ENCODE data around the gene TRIM6. TPM values are rescaled to one million over a fixed set of nuclear protein-coding genes. Genes with fewer than 3 reads are reported as not detected.

Gene TRIM6
- total RNA-seq, 6 experiments from 2014 or later: 4.0 to 9.0 (median 6.6) TPM

- Mint-ChIP-seq H3K4me1 (ENCODE audit: low read depth) (peaks cover 63% of the 10 kb centered on the region), H3K4me3 (peak overlapping the region; percentile 79), H3K27me3 (ENCODE audit: insufficient read depth) (no peaks in the 10 kb centered on the region), H3K9me3 (no peaks in the 10 kb centered on the region), H3K36me3 (ENCODE audit: low read depth) (no peaks in the 10 kb centered on the region; the same call in 1 of the 2 replicates), H3K27ac (peak overlapping the region; percentile 98)
- peak; percentile 96 for DNase-seq
- no peak for TF ChIP-seq CTCF (IDR thresholded peaks at IDR 0.05)
Measured at GRCh38 chr11:5620651-5621521, 24.4 kb downstream of the TRIM6 start.

GRCh38 chr11:5621580-5621979 lies 25.1 kb downstream of the TRIM6 start:
- no peak for TF ChIP-seq CTCF (IDR thresholded peaks at IDR 0.05)
- Mint-ChIP-seq H3K4me3 (peak overlapping the region; percentile 79), H3K9me3 (no peaks in the 10 kb centered on the region), H3K27ac (peak overlapping the region; percentile 98), H3K4me1 (ENCODE audit: low read depth) (peaks cover 70% of the 10 kb centered on the region), H3K27me3 (ENCODE audit: insufficient read depth) (no peaks in the 10 kb centered on the region; the same call in 1 of the 2 replicates), H3K36me3 (ENCODE audit: low read depth) (peaks cover 5% of the 10 kb centered on the region)
- no peak for DNase-seq

GRCh38 chr11:5622802-5623201 lies 26.4 kb downstream of the TRIM6 start:
- no peaks in the 10 kb centered on the region; the same call in 1 of the 2 replicates for H3K27me3 Mint-ChIP-seq (ENCODE audit: insufficient read depth)
- no peak for TF ChIP-seq CTCF (IDR thresholded peaks at IDR 0.05)
- no peak for DNase-seq
- no peak overlapping the region for H3K4me3 Mint-ChIP-seq
- peaks cover 10% of the 10 kb centered on the region for H3K36me3 Mint-ChIP-seq (ENCODE audit: low read depth)
- no peaks in the 10 kb centered on the region for H3K9me3 Mint-ChIP-seq
- peaks cover 75% of the 10 kb centered on the region for H3K4me1 Mint-ChIP-seq (ENCODE audit: low read depth)
- H3K27ac Mint-ChIP-seq: peak overlapping the region; percentile 98; the same call in 1 of the 2 replicates

GRCh38 chr11:5624489-5625279 lies 28.2 kb downstream of the TRIM6 start, which contains the start of gene TRIM34:
Gene TRIM34 (plus strand): TSS chr11:5625001. CDS start chr11:5632332, 7,331 bp downstream.
- Mint-ChIP-seq H3K36me3 (ENCODE audit: low read depth) (peaks cover 15% of the 10 kb centered on the region), H3K4me3 (peak within 1 kb of the TSS; percentile 90), H3K9me3 (no peaks in the 10 kb centered on the region), H3K27me3 (ENCODE audit: insufficient read depth) (no peaks in the 10 kb centered on the region; the same call in 1 of the 2 replicates), H3K27ac (peak within 1 kb of the TSS; percentile 81), H3K4me1 (ENCODE audit: low read depth) (peaks cover 59% of the 10 kb centered on the region)
- DNase-seq: peak; percentile 70
- TF ChIP-seq CTCF (IDR thresholded peaks at IDR 0.05): no peak

- Mint-ChIP-seq H3K4me3 (peak overlapping the region; percentile 90), H3K27ac (peak overlapping the region; percentile 81), H3K36me3 (ENCODE audit: low read depth) (peaks cover 18% of the 10 kb centered on the region), H3K4me1 (ENCODE audit: low read depth) (peaks cover 53% of the 10 kb centered on the region), H3K27me3 (ENCODE audit: insufficient read depth) (no peaks in the 10 kb centered on the region; the same call in 1 of the 2 replicates), H3K9me3 (no peaks in the 10 kb centered on the region)
- DNase-seq: no peak
- no peak for TF ChIP-seq CTCF (IDR thresholded peaks at IDR 0.05)
Measured at GRCh38 chr11:5625281-5625680, 28.8 kb downstream of the TRIM6 start.

Measured in HFFc6 (cell line).